Bronchial epithelial cell (primary cell): Measurements from ENCODE around the gene ARL6IP4. TPM values are rescaled to one million over a fixed set of nuclear protein-coding genes. Genes with fewer than 3 reads are reported as not detected.
A peak's percentile ranks its signal among the peaks of the same experiment; 100 is the strongest.

Source experiments
- DNase-seq: peaks from one replicate; pipeline ENCODE4 v3.0.0-alpha.2; 2010; ENCODE audit warnings: low read depth
- FAIRE-seq: peaks from 2 replicates; lab custom pipeline; 2011; peaks lifted over from hg19 to GRCh38; lab: Jason Lieb, UNC
- H3K27me3 ChIP-seq: 2 replicates; pipeline ENCODE4 v1.5.1; 2011; ENCODE audit warnings: low read length; ENCODE audit not compliant: control insufficient read depth, insufficient read depth
- H3K36me3 ChIP-seq: 2 replicates; pipeline ENCODE4 v1.5.1; 2011; ENCODE audit warnings: low read length; ENCODE audit not compliant: control insufficient read depth, insufficient read depth
- H3K4me3 ChIP-seq: 2 replicates; pipeline ENCODE4 v1.5.1; 2011; ENCODE audit warnings: mild to moderate bottlenecking, low read depth, low read length, control low read depth
- total RNA-seq: library from RNA; depleted of rRNA; stranded (reverse); fragments of >200 nt; gene quantifications from 2 replicates; pipeline ENCODE4 v1.2.1, GENCODE V29; 2014
- TF ChIP-seq, protein P1 (sequence below): IDR thresholded peaks from 2 replicates; pipeline ENCODE4 v1.5.1; 2011; ENCODE audit warnings: mild to moderate bottlenecking, moderate library complexity, low read length, control low read depth, inconsistent platforms; ENCODE audit not compliant: insufficient read depth, severe bottlenecking

ARL6IP4 gene
- total RNA-seq, 1 donor from 2014 or later: 158 TPM

DNA sequence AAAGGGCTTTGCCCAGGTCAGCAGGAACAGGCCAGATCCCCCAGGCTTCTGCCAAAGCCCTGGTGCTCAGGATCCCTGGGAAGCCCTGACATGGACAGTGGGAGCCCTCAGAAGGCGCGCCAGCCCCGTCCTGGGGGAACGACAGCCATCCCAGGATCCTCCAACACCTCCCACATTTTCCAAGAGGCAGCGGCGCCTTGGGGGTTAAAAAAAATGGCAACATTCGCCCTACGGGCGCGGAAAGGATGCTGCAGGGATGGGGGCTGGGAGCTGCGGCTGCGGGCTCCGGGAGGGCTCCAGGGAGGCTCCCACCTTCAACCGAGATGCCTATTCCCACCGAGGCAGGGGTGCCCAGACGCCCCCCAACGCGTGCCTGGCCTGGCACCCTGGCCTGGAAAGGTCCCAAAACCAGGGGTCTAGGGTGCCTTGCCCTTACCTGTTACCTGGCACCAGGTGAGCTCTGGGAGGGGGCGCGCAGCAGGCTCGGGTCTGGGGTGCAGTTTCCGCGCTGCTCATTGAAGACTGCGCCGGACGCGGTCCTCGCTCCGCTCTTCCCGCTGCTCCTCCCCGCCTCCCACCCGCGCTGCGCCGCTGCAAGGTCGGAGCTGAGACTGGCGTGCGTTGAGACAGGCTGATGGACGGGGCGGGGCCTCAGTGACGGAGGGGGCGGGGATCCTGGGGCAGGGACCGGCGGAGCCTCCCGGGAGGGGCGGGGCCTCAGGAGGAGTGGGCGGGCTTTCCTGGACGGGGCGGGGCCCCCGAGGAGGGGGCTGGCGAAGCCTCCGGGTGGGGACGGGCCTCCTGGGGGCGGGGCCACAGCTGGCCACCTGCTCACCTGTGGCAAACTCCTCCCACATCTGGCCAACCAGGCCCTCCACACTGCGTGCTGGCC is 14.4 kb upstream of the ARL6IP4 start, which contains the start of gene ABCB9:
Gene ABCB9 (minus strand): TSS at position 613 of the 892 bp plus-strand sequence. CDS start 6,228 bp downstream, outside the sequence.
- FAIRE-seq (no peak), DNase-seq (peak; percentile 87)
- H3K36me3 ChIP-seq: no peaks in the 10 kb centered on the region
- TF ChIP-seq, protein P1, sequence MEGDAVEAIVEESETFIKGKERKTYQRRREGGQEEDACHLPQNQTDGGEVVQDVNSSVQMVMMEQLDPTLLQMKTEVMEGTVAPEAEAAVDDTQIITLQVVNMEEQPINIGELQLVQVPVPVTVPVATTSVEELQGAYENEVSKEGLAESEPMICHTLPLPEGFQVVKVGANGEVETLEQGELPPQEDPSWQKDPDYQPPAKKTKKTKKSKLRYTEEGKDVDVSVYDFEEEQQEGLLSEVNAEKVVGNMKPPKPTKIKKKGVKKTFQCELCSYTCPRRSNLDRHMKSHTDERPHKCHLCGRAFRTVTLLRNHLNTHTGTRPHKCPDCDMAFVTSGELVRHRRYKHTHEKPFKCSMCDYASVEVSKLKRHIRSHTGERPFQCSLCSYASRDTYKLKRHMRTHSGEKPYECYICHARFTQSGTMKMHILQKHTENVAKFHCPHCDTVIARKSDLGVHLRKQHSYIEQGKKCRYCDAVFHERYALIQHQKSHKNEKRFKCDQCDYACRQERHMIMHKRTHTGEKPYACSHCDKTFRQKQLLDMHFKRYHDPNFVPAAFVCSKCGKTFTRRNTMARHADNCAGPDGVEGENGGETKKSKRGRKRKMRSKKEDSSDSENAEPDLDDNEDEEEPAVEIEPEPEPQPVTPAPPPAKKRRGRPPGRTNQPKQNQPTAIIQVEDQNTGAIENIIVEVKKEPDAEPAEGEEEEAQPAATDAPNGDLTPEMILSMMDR: no peak
- no peaks in the 10 kb centered on the region for H3K27me3 ChIP-seq
- peak within 1 kb of the TSS; percentile 63 for H3K4me3 ChIP-seq

DNA sequence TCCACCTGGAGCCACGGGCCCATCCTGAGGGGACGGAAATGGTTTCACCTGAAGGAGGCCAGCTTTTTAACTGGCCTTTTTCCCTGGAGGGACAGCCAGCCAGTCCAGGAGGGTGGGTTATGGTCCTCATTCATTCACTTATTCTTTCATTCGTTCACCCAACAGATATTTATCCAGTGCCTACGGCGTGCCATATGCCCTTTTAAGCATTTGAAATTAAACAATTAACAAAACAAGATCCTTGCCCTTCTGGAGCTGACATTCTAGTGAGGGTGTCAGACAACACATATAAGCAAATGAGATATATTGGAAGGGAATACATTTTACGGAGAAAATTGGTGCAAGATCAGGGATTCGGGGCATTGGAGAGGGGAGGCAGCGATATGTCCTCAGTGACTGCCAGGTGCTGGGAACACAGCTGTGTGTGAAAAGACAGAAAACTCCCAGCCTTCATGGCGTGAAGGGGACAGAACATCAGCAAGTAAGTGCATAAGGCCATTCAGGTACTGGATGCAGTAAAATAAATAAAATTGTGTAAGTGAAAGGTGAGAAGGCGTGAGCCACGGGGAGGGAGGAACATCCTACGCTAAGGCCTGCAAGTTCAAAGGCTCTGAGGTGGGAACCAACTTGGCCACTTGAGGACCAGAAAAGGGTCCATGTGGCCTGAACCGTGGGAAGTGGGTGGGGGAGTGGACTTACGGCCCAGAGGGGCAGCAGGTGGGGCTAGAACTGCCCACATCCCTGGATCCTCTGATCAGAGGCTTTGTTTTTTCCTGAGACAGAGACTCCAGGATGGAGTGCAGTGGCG is 13.5 kb upstream of the ARL6IP4 start:
- no peak overlapping the region for H3K4me3 ChIP-seq
- no peaks in the 10 kb centered on the region for H3K36me3 ChIP-seq
- DNase-seq (no peak), FAIRE-seq (no peak)
- no peaks in the 10 kb centered on the region for H3K27me3 ChIP-seq
- TF ChIP-seq, protein P1: no peak

DNA sequence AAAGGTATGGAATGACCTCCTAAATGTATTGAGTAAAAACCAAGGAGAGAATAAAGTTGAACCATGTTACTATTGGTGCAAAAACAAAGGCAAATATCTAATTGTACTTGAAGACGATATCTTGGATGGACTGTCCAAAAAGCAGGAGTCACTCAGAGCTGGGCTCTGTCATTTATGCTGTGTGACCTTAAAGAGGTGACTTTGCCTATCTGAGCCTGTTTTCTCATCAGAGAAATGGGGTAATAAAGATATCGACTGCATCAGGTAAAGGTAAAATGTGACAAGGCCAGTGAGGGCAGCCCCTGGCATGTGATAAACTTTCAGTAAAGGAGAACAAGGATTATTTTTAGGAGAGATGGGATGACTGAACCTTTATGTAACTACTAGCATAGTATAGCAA is 12.4 kb upstream of the ARL6IP4 start:
- no peaks in the 10 kb centered on the region for H3K36me3 ChIP-seq
- FAIRE-seq: no peak
- TF ChIP-seq, protein P1: no peak

DNA sequence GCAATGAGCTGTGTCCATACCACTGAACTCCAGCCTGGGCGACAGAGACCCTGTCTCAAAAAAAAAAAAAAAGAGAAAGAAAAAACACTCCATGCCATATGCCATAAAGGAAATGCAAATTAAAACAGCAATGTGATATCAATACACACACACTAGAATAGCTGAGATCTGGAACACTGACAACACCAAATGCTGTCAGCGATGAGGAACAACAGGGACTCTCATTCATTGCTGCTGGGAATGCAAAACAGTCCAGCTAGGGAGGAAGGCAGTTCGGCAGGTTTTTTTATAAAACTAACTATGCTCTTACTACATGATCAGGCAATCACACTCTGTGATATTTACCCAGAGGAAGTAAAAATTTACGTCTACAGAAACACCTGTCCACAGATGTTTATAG is 10.8 kb upstream of the ARL6IP4 start:
- no peaks in the 10 kb centered on the region for H3K36me3 ChIP-seq
- H3K4me3 ChIP-seq: no peak overlapping the region
- H3K27me3 ChIP-seq: no peaks in the 10 kb centered on the region
- TF ChIP-seq, protein P1: no peak
- DNase-seq (no peak), FAIRE-seq (no peak)

More for the DNA sequence above, 12.4 kb upstream of the ARL6IP4 start:
- H3K27me3 ChIP-seq: no peaks in the 10 kb centered on the region
- H3K4me3 ChIP-seq: no peak overlapping the region
- DNase-seq: no peak

DNA sequence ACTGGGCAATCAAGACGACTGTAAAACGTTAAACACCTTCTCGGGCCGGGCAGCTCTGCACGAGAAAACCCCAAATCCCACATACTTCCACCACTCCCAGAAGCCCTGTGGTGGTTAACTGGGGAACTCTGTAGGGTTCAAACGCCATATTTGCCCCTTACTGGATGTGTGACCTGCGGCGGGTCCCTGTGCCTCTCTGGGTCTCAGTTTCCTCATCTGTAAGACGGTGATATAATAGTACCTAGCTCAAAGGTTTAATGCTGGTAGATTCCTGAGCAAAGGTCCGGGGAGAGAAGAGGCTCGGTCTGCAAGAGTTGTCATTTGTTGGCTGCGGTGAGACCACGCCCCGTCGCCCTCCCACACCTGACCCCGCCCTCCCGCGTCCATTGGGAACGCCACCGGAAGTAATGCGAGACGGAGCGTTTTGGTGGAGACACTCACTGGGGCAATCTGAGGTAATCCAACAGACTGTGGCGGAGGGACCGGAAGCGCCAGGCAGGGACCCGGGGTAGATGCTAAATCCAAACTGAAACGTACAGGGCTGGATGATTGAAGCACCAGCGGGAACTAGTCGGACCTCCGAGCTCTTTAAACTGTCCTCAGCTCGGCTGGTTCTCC is 6.1 kb upstream of the ARL6IP4 start:
- FAIRE-seq (peak; percentile 43), DNase-seq (peak; percentile 94)
- peaks cover 6% of the 10 kb centered on the region for H3K36me3 ChIP-seq
- TF ChIP-seq, protein P1: no peak
- peak overlapping the region; percentile 80 for H3K4me3 ChIP-seq
- no peaks in the 10 kb centered on the region for H3K27me3 ChIP-seq
